Measurements from ENCODE around the gene LYPD1. TPM values are rescaled to one million over a fixed set of nuclear protein-coding genes. Genes with fewer than 3 reads are reported as not detected.

Gene LYPD1
- total and polyA plus RNA-seq, 8 donors = 1.1 to 8.4 (median 3.3) TPM; not detected in 3

DNA sequence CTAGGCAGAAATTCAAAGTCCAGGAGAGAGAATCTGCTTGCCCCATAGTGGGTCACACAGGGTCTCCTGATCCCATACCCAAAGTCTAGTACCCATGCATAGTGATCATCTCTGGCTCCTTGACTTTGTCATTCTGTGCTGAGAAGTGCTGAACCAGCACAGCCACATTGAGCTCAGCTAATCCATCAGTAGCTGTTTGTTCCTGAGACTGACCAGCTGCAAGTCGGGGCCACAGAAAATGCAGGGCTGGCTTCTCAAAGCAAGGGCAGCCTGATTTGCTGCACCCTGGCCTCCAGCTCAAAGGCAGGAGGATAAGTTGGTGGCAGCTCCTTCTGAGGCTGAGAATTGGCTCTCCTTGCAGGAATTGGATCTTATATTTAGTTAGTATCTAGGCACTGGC, 72.2 kb downstream of the LYPD1 start:
- peaks cover 0 to 9% (median 3%) of the 10 kb centered on the region in 4 donors for H3K9me3 ChIP-seq
- TF ChIP-seq POLR2A (IDR thresholded peaks at IDR 0.05) = no peak
- TF ChIP-seq POLR2AphosphoS5 (IDR thresholded peaks at IDR 0.05) = no peak
- H3K27ac ChIP-seq = no peak overlapping the region
- 50 to 93% (median 92%) methylated on average over 1 of the region's 1 CpG for WGBS, 5 donors
- intact Hi-C loops (cut with DNase I; ENCODE audit: low total_unique reads) = no loop called here
- no peak for DNase-seq
- no peaks in the 10 kb centered on the region for H3K27me3 ChIP-seq
- no peaks in the 10 kb centered on the region for H3K4me1 ChIP-seq
- no peaks in the 10 kb centered on the region for H3K36me3 ChIP-seq
- no peak overlapping the region for H3K4me3 ChIP-seq

DNA sequence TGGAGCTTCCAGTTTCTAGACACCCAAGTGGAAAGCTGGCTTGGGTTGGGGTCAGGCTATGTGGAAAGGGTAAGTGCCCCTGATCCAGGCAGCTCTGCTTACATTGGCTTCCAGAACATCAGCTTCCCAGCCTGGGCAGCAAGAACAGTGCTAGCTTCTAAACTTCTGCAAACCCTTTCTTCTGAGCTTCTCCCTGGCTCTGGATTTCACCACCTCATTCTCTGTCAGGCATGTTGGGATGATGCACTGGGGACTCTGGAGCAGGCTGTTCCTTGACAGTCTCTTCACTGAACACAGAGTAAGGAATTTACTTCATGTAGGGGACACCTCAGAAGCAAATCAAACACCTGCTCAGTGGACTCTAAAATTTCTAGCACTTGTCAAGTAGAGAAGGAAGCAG, 72.8 kb downstream of the LYPD1 start:
- Histone ChIP-seq H3K36me3 (no peaks in the 10 kb centered on the region), H3K4me3 (no peak overlapping the region), H3K27me3 (no peaks in the 10 kb centered on the region), H3K9me3 (peaks cover 0 to 9% (median 3%) of the 10 kb centered on the region in 4 donors), H3K27ac (no peak overlapping the region), H3K4me1 (no peaks in the 10 kb centered on the region)
- intact Hi-C loops (cut with DNase I; ENCODE audit: low total_unique reads) = no loop called here
- no peak for TF ChIP-seq EP300 (IDR thresholded peaks at IDR 0.05)
- no peak for DNase-seq

DNA sequence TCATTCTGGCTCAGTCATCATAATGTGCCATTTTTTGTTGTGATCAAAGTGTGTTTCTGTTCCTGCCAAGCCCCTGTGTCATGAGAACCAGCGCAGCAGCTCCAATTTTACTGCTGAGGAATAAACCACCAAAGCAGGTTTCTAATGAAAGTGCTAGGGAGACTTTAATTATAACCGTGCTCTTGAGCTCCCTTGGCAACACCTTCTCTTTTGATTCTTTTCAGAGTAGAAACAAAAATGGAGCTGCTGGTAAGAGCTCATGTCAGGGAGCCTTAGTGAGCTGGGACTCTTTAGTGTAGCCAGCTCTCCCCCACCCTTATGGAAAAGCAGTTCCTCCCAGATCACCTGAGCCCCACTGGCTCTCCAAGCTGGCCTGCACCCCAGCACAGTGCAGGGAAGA, 74.3 kb downstream of the LYPD1 start:
- Histone ChIP-seq H3K9me3 (peaks cover 0 to 9% (median 3%) of the 10 kb centered on the region in 4 donors), H3K27me3 (no peaks in the 10 kb centered on the region), H3K4me1 (no peaks in the 10 kb centered on the region), H3K27ac (no peak overlapping the region), H3K36me3 (no peaks in the 10 kb centered on the region), H3K4me3 (no peak overlapping the region)
- DNase-seq = no peak
- intact Hi-C loops (cut with DNase I; ENCODE audit: low total_unique reads) = no loop called here
- TF ChIP-seq, protein P1, sequence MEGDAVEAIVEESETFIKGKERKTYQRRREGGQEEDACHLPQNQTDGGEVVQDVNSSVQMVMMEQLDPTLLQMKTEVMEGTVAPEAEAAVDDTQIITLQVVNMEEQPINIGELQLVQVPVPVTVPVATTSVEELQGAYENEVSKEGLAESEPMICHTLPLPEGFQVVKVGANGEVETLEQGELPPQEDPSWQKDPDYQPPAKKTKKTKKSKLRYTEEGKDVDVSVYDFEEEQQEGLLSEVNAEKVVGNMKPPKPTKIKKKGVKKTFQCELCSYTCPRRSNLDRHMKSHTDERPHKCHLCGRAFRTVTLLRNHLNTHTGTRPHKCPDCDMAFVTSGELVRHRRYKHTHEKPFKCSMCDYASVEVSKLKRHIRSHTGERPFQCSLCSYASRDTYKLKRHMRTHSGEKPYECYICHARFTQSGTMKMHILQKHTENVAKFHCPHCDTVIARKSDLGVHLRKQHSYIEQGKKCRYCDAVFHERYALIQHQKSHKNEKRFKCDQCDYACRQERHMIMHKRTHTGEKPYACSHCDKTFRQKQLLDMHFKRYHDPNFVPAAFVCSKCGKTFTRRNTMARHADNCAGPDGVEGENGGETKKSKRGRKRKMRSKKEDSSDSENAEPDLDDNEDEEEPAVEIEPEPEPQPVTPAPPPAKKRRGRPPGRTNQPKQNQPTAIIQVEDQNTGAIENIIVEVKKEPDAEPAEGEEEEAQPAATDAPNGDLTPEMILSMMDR (IDR thresholded peaks at IDR 0.05) = no peak
- TF ChIP-seq EP300 (IDR thresholded peaks at IDR 0.05) (no peak), POLR2AphosphoS5 (IDR thresholded peaks at IDR 0.05) (no peak), POLR2A (IDR thresholded peaks at IDR 0.05) (no peak)
- WGBS, 5 donors = 81 to 94% (median 89%) methylated on average over 2 of the region's 2 CpGs

GRCh38 chr2:132595186-132595585, 74.8 kb downstream of the LYPD1 start:
- H3K4me1 ChIP-seq = no peaks in the 10 kb centered on the region
- no peak for TF ChIP-seq POLR2A (IDR thresholded peaks at IDR 0.05)
- TF ChIP-seq POLR2AphosphoS5 (IDR thresholded peaks at IDR 0.05) = no peak
- TF ChIP-seq EP300 (IDR thresholded peaks at IDR 0.05) = no peak
- TF ChIP-seq, protein P1 (IDR thresholded peaks at IDR 0.05) = no peak
- no peak for DNase-seq
- peaks cover 0 to 9% (median 3%) of the 10 kb centered on the region in 4 donors for H3K9me3 ChIP-seq
- H3K27ac ChIP-seq = no peak overlapping the region
- H3K36me3 ChIP-seq = no peaks in the 10 kb centered on the region
- no peaks in the 10 kb centered on the region for H3K27me3 ChIP-seq
- WGBS, 5 donors = 75 to 92% (median 85%) methylated on average over 6 of the region's 6 CpGs
- H3K4me3 ChIP-seq = no peak overlapping the region
- intact Hi-C loops (cut with DNase I; ENCODE audit: low total_unique reads) = no loop called here
